HG03103 (cell line): ENCODE results near the gene GRM7.

ENCODE experiments used
- ATAC-seq: cut with Tn5 transposase; IDR thresholded peaks from one replicate; pipeline ENCODE4 v1.9.1; 2021; ENCODE audit warnings: low read depth; ENCODE audit not compliant: unreplicated experiment

GRM7 gene

DNA sequence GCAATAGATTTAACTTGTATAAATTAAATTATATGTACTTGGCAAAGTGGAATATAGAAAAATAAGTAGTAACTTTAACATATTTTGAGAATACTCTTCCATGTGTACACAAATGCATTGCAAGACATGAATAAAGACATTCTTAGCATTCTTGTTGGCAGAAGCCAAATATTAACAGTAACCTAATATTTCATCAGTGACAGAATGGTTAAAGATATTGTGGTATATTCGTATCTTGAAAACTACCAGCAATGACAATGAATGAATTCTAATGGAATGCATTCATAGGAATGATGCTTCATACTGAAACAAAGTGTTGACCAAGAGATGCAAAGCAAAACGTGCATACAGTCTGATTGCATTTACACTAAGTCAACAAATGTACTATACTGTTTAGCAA lies 524.7 kb downstream of the GRM7 start:
- ATAC-seq: no peak

DNA sequence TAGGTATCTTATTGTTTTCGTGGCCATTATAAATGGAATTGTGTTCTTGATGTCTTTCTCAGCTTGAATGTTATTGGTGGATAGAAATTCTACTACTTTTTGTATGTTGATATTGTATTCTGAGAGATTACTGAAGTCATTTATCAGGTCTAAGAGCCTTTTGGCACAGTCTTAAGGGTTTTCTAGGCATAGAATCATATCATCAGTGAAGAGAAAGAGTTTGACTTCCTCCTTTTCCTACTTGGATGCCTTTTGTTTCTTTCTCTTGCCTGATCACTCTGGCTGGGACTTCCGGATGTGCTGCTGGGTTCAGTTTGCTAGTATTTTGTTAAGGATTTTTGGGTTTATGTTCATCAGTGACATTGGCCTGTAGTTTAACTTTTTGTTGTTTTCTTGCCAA lies 527.1 kb downstream of the GRM7 start:
- no peak for ATAC-seq

DNA sequence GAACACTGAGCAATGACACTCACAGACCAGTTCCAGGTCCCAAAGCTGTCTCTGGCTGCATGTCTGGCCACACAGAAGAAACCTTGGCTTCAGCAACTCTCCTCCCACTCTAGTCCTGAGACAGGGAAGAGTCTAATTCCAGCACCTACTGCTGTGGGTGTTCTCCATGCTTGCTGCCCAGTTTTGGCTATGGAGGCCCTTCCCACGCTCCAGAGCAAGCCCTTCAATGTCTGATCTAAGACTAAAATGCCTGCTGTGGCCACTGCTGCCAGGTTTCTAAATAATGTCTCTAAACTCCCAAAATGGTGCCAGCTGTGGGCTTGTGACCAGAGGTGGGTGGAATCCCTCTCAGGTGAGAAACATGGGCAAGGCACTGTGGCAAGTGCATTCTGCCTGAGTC lies 531.3 kb downstream of the GRM7 start:
- no peak for ATAC-seq

DNA sequence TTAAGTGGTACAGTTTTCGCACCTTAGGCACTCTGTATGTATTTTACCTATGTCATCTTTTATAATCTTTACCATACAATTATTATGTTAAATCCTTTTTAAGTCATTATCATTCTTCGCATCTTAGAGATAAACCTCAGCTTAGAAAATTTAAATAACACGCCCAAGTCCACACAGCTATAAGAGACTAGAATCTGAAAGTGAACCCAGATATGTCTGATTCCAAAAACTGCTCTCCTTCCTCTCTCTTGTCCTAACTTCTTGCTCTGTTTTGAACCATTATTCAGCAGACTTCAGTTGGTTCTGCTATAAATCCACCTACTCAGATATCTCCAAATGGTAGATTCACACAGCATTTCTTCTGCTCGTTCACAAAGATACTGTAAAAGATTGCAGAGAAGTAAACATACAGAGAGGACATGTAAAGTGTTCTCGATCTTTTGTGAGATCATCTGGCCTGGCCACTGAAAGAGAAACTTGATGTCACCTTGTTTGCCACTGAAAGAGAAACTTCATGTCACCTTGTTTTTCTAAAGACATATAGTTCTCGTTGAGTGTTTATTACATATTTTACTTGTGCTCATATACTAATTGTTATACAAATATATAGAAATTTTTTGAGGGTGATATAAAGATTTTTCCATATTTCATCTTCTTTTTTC lies 533.2 kb downstream of the GRM7 start:
- no peak for ATAC-seq

DNA sequence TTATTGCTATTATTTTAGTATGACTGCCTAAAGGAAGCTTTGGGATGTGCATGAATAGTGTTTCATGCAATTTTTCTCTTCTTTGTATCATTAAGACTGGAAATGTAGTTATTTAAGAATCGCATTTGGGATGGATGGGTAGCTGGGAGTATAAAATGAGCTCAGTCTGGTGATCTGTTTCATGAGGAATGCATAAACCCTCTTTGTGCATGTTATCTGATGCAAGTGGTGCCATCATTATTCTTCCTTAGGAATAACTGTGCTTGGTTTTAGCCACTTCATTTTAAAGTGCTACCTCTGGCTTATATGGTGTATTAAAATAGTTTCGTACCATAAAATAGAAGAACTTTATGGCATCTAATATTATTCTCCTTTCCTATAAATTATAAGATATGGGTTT lies 535.6 kb downstream of the GRM7 start:
- no peak for ATAC-seq

- ATAC-seq: no peak
Observed at GRCh38 chr3:7397097-7397496, 536.2 kb downstream of the GRM7 start.

- no peak for ATAC-seq
Observed at GRCh38 chr3:7400360-7400759, 539.4 kb downstream of the GRM7 start.

DNA sequence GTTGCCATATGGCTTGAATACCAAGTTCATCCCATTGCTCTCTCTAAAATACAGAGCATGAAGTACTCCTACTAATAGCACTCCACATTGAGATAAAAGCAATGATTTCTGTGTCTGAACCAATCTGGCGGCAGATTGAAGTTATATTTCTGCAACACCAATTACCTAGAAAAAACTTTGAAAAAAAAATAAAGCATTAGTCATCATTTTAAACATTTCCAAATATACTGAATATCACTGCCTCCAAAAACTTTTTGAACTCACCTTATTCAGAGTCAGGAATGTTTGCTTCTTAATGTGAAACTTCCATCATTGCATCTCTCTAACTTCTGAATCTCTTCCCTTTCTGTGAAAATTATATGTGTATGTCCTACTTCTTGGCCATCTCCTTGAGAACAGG lies 540.5 kb downstream of the GRM7 start:
- ATAC-seq: no peak

GRCh38 chr3:7407107-7407506 lies 546.2 kb downstream of the GRM7 start:
- ATAC-seq: no peak

GRCh38 chr3:7410782-7411181 lies 549.9 kb downstream of the GRM7 start:
- no peak for ATAC-seq

GRCh38 chr3:7421065-7421464 lies 560.1 kb downstream of the GRM7 start:
- no peak for ATAC-seq

GRCh38 chr3:7423036-7423435 lies 562.1 kb downstream of the GRM7 start:
- ATAC-seq: no peak

- no peak for ATAC-seq
Observed at GRCh38 chr3:7423995-7424394, 563.1 kb downstream of the GRM7 start.

DNA sequence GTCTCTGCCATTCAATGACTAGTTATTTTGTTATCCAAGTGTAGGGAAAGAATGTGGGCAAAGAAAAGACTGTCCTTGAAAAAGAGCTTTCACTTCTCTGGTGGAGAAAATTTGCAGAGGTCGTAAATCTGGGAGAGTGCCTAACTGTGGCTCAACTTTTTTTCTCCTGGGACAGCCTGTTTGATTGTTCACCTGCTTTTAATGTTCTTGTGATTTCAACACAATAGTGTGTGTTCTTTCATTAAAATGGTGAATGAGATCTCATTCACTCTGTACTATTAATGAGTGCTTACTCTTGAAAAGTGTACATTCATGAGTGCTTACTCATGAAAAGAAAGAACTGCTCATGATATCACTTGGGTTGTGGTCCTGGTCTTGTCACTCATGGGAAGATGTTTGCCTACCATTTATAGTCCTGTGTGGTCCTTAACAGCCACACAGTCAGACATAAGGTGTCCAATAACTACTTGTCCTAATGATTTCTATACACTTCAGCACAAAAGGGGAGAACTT lies 567.3 kb downstream of the GRM7 start:
- ATAC-seq: no peak

- ATAC-seq: no peak
Observed at GRCh38 chr3:7432610-7433009, 571.7 kb downstream of the GRM7 start.

GRCh38 chr3:7433073-7433472 lies 572.2 kb downstream of the GRM7 start:
- ATAC-seq: no peak

DNA sequence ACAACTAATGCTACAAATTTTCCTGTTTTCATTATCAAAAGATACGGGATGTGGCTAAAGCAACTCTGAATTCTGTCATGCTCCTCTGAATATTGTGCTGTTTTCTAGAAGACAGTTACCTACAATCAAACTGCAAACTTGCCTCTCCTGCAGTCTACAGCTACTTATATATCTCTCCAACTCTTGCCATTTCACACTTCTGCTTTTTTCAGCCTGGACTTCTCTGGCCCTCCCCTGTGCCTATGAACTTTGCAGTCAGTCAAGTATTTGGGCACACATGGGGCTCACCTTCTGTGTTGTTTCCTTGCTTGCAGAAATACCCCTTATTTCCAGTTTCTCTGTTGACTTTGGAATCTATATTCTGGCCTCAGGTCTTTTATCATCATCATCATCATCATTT lies 575.6 kb downstream of the GRM7 start:
- ATAC-seq: no peak

- no peak for ATAC-seq
Observed at GRCh38 chr3:7437231-7437630, 576.3 kb downstream of the GRM7 start.

DNA sequence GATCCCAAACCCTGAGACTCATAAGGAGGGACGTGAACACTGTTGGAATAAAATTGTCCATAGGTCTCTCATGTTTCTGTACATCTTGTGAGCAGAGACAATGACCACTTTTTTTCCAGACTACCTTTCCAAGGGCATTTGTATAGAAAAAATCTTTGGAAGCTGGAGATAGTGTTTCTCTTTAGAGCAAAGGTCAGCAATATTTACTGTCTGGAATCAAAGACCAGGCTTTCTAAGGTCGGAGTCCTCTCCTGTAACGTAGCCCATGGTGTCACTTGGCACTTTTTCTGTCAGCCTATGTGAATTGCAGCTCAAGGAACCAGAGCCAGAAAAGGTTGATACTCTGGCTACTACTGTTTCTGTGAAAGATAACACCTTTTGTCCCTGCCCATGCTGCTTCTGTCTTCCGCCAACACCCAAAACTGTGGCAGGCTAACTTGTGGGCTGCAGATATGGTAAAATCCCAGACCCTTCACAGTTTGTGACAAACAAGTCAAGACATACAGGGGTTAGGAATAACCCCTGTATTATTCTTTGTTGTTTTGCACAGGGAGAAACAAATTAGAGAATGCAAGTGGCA lies 578.3 kb downstream of the GRM7 start:
- ATAC-seq: no peak

DNA sequence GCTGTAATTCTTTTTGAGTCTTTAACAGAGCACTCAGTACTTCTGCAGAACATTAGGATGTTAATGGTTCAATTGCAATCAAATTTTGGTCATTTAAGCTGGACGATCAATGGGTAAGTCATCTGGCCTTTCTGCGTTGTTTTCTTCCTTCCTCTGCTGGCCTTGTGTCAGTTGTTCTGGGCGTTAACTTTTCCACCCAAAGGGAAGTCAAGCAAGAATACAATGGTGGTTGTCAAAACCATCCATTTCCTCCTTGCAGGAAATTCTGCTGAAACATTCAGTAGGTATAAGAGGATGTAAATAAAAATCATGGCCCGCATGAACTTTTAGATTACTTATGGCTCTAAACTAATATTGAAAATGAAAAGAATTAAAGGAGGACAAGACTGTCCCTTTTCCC lies 584.0 kb downstream of the GRM7 start:
- ATAC-seq: no peak

GRCh38 chr3:7445331-7445730 lies 584.4 kb downstream of the GRM7 start:
- no peak for ATAC-seq

DNA sequence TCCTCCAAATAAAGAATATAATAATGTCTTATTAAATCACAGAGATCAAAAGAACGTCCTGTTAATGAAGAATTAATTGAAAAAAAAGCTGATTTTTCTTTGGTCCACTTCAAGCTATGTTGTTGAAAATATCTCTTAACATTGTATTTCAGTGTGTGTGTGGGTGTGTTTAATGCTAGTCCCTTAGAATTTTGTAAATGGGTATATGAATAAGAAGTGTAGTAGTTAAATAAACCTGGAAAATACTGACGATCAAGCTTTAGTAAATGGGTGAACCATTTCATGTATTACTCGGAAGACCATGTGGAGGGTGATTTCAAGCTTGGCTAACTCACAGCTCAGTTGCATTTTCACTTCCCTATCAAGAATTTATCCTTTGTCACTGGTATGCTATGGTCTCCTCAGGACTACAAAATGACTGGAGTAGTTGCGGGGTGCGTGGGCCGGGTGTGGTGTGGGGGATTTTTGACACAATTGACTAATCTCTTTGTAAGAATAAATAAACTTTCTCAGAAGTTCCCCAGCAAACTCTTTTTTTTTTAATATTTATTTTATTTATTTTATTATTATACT lies 586.4 kb downstream of the GRM7 start:
- ATAC-seq: peak; percentile 86
